ENCODE results near the gene GTF3C5.
"Not testable (repeated sequence)": the region's sequence is repeated elsewhere in the genome, so short reads cannot be mapped to it uniquely, and the experiment has no call there.

Gene GTF3C5

DNA sequence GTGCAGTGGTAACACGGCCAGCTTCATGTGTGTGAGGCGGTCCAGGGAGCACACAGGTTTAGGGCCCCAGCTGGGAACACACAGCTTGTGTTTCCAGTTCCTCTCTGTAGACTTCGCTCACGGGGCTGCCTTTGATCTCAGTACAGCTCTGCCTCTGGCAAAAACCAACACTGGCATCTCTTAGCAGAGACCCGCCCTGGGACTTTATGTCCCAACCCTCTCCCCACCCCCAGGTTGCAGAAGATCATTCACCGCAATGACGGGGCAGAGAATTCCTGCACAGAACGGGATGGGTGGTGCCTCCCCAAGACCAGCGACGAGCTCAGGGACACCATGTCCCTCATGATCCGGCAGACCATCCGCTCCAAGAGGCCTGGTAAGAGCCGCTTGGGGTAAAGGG lies 25.7 kb downstream of the GTF3C5 start:
- DNase-seq: no peak

- no peak for DNase-seq
Measured at GRCh38 chr9:133057006-133057405, 26.2 kb downstream of the GTF3C5 start.

DNA sequence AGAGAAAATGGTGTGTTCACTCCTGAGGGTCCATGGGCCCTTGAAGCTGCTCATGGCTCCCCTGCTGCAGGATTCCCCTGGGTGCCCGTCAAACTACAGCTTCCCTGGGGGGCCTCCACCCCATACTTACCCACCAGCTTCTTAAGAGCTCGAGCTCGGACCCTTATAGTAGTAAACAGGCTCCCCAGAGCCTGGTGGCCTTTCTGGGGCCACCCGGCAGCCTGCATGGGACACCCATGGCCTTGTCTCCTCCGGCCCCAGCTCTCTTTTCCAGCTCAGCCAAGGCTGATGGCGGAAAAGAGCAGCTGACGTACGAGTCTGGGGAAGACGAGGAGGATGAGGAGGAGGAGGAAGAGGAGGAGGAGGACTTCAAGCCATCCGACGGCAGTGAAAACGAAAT lies 26.8 kb downstream of the GTF3C5 start:
- DNase-seq: no peak

- DNase-seq: no peak
Measured at GRCh38 chr9:133058071-133058470, 27.3 kb downstream of the GTF3C5 start.

DNA sequence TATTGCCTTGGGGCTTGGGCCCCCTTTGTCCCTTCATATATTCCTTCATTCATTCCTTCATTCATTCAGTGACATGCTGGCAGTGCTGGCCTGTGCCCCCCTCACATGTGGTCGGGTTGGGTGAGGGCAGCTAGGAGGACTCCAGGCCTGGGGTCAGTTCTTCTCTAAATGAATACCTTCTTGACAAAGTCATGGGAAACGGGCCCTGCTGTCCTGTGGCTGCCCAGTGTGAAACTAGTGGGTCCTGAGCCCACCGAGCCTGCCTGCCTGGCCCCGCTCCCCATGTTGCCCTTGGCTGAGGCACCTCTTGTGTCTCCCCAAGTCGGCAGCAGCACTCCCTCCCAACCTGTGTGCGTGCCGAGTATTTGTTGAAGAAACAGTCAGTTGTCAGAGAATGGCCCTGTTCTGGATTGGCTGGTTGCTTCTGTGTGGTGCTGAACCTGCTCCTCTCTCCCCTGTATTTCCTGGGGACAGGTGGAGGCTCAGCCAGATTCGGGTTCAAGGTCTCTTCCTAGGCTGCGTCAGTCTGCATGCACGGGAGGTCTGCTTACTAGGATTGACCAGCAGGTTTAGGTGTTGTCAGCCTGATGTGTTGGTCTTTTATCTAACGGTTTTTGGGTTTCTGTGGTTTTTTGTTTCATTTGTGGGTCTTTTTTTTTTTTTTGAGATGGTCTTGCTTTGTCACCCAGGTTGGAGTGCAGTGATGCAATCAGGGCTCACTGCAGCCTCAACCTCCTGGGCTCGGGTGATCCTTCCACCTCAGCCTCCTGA lies 27.9 kb downstream of the GTF3C5 start:
- no peak for DNase-seq

DNA sequence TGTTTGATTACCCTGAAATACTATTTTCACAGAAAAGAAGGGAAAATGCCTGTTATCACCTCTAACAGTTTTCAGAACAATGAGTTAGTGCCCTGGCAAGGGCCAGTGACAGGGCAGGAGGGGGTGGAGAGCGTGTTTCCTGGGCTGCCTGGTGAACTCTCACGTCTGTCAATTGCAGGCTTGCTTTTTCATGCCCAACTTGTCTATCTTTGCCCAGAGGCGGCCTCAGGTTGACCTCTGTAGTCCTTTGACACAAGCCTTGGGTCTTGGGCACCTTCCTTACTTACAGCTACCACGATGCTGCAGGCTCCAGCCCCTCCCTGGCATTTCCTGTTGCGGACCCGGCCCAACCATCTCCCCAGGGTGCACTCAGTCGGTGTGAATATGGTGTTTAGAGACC lies 28.8 kb downstream of the GTF3C5 start:
- DNase-seq: no peak

- DNase-seq: no peak
Measured at GRCh38 chr9:133060417-133060841, 29.6 kb downstream of the GTF3C5 start.

- not testable (repeated sequence) for DNase-seq
Measured at GRCh38 chr9:133061019-133061763, 30.4 kb downstream of the GTF3C5 start.

DNA sequence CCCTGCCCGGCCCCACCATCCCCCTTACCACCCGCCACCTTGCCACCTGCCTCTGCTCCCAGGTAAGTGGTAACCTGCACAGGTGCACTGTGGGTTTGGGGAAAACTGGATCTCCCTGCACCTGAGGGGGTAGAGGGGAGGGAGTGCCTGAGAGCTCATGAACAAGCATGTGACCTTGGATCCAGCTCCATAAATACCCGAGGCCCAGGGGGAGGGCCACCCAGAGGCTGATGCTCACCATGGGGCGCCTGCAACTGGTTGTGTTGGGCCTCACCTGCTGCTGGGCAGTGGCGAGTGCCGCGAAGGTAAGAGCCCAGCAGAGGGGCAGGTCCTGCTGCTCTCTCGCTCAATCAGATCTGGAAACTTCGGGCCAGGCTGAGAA lies 31.0 kb downstream of the GTF3C5 start, which contains the start of gene CEL:
CEL (plus strand) TSS at position 218 of the 382 bp plus-strand sequence; CDS start at position 240, 22 bp downstream.
- DNase-seq: not testable (repeated sequence)

DNA sequence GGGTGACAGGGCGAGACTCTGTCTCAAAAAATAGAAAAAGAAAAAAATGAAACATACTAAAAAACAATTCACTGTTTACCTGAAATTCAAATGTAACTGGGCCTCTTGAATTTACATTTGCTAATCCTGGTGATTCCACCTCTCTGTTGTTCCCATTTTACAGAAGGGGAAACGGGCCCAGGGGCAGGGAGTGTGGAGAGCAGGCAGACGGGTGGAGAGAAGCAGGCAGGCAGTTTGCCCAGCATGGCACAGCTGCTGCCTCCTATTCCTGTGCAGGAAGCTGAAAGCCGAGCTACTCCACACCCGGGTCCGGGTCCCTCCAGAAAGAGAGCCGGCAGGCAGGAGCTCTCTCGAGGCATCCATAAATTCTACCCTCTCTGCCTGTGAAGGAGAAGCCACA lies 31.8 kb downstream of the GTF3C5 start:
- not testable (repeated sequence) for DNase-seq

DNA sequence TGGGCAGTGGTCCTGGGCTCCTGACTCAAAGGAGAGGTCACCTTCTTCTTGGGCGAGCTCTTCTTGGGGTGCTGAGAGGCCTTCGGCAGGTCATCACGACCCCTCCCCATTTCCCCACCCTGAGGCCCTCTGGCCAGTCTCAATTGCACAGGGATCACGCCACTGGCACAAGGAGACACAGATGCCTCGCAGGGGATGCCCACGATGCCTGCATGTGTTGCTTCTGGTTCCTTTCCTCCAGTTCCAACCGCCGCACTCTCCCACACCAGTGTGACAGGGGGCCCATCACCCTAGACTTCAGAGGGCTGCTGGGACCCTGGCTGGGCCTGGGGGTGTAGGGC lies 32.3 kb downstream of the GTF3C5 start:
- DNase-seq: no peak

GRCh38 chr9:133063500-133064231 lies 32.9 kb downstream of the GTF3C5 start:
- DNase-seq: no peak

DNA sequence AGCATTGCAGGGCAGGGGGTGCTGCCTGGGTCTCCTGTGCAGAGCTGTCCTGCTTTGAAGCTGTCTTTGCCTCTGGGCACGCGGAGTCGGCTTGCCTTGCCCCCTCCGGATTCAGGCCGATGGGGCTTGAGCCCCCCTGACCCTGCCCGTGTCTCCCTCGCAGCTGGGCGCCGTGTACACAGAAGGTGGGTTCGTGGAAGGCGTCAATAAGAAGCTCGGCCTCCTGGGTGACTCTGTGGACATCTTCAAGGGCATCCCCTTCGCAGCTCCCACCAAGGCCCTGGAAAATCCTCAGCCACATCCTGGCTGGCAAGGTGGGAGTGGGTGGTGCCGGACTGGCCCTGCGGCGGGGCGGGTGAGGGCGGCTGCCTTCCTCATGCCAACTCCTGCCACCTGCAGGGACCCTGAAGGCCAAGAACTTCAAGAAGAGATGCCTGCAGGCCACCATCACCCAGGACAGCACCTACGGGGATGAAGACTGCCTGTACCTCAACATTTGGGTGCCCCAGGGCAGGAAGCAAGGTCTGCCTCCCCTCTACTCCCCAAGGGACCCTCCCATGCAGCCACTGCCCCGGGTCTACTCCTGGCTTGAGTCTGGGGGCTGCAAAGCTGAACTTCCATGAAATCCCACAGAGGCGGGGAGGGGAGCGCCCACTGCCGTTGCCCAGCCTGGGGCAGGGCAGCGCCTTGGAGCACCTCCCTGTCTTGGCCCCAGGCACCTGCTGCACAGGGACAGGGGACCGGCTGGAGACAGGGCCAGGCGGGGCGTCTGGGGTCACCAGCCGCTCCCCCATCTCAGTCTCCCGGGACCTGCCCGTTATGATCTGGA lies 33.7 kb downstream of the GTF3C5 start:
- no peak for DNase-seq

GRCh38 chr9:133065070-133065388 lies 34.2 kb downstream of the GTF3C5 start:
- no peak for DNase-seq

DNA sequence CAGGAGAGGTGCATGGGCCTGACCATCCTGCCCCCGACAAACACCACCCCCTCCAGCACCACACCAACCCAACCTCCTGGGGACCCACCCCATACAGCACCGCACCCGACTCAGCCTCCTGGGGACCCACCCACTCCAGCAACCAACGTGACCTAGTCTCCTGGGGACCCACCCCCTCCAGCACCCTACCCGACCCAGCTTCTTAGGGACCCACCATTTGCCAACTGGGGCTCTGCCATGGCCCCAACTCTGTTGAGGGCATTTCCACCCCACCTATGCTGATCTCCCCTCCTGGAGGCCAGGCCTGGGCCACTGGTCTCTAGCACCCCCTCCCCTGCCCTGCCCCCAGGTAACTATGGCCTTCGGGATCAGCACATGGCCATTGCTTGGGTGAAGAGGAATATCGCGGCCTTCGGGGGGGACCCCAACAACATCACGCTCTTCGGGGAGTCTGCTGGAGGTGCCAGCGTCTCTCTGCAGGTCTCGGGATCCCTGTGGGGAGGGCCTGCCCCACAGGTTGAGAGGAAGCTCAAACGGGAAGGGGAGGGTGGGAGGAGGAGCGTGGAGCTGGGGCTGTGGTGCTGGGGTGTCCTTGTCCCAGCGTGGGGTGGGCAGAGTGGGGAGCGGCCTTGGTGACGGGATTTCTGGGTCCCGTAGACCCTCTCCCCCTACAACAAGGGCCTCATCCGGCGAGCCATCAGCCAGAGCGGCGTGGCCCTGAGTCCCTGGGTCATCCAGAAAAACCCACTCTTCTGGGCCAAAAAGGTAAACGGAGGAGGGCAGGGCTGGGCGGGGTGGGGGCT lies 35.6 kb downstream of the GTF3C5 start:
- no peak for DNase-seq

- no peak for DNase-seq
Measured at GRCh38 chr9:133067006-133067405, 36.2 kb downstream of the GTF3C5 start.

DNA sequence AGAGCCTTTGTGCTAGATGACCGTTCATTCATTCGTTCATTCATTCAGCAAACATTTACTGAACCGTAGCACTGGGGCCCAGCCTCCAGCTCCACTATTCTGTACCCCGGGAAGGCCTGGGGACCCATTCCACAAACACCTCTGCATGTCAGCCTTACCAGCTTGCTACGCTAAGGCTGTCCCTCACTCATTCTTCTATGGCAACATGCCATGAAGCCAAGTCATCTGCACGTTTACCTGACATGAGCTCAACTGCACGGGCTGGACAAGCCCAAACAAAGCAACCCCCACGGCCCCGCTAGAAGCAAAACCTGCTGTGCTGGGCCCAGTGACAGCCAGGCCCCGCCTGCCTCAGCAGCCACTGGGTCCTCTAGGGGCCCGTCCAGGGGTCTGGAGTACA lies 37.0 kb downstream of the GTF3C5 start:
- no peak for DNase-seq

DNA sequence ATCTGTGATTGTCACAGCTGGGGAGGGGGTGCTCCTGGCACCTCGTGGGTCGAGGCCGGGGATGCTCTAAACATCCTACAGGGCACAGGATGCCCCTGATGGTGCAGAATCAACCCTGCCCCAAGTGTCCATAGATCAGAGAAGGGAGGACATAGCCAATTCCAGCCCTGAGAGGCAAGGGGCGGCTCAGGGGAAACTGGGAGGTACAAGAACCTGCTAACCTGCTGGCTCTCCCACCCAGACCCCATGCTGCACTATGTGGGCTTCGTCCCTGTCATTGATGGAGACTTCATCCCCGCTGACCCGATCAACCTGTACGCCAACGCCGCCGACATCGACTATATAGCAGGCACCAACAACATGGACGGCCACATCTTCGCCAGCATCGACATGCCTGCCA lies 37.6 kb downstream of the GTF3C5 start:
- DNase-seq: not testable (repeated sequence)

- DNase-seq: not testable (repeated sequence)
Measured at GRCh38 chr9:133070500-133070961, 39.7 kb downstream of the GTF3C5 start.

GRCh38 chr9:133070985-133071384 lies 40.2 kb downstream of the GTF3C5 start:
- not testable (repeated sequence) for DNase-seq

DNA sequence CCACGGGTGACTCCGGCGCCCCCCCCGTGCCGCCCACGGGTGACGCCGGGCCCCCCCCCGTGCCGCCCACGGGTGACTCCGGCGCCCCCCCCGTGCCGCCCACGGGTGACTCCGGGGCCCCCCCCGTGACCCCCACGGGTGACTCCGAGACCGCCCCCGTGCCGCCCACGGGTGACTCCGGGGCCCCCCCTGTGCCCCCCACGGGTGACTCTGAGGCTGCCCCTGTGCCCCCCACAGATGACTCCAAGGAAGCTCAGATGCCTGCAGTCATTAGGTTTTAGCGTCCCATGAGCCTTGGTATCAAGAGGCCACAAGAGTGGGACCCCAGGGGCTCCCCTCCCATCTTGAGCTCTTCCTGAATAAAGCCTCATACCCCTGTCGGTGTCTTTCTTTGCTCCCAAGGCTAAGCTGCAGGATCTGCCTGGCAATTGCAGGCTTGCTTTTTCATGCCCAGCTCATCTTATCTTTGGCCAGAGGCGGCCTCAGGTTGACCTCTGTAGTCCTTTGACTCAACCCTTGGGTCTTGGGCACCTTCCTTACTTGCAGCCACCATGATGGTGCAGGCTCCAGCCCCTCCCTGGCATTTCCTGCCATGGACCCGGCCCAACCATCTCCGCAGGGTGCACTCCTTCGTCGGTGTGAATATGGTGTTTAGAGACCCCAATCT lies 40.8 kb downstream of the GTF3C5 start:
- DNase-seq: no peak

Measured in CD4-positive, alpha-beta T cell treated with Interleukin-4 for 1 hour (primary cell).